Mesenchymal stem cell (in vitro differentiated cells and primary cell): ENCODE results near the gene PKDCC.

Experiments used
- DNase-seq: peaks from one replicate; pipeline ENCODE4 v3.0.0-alpha.2; 2013
- H2AFZ ChIP-seq: one replicate; pipeline ENCODE4 v1.6.1; 2013; ENCODE audit warnings: low read depth, mild to moderate bottlenecking, control low read depth, inconsistent platforms, low read length, moderate library complexity
- H2AK5ac ChIP-seq: 2 replicates; pipeline ENCODE4 v1.6.1; 2013; ENCODE audit warnings: low read length, moderate library complexity, mild to moderate bottlenecking, inconsistent platforms; ENCODE audit not compliant: severe bottlenecking
- H2BK120ac ChIP-seq: one replicate; pipeline ENCODE4 v1.6.1; 2013; ENCODE audit warnings: low read depth, mild to moderate bottlenecking, inconsistent platforms, low read length, moderate library complexity
- H2BK12ac ChIP-seq, 2 experiments: one replicate each; pipeline ENCODE4 v1.6.1; 2013; ENCODE audit warnings: inconsistent platforms in 2 of 2, low read length in 2 of 2, mild to moderate bottlenecking in 2 of 2, moderate library complexity in 2 of 2, control low read depth in 1 of 2
- H2BK15ac ChIP-seq: one replicate; pipeline ENCODE4 v1.6.1; 2013; ENCODE audit warnings: mild to moderate bottlenecking, low read depth, inconsistent platforms; ENCODE audit not compliant: poor library complexity, severe bottlenecking
- H2BK5ac ChIP-seq: 2 replicates; pipeline ENCODE4 v1.6.1; 2013; ENCODE audit warnings: low read depth, mild to moderate bottlenecking, low read length, control low read depth, inconsistent platforms; ENCODE audit not compliant: poor library complexity, severe bottlenecking
- H3K14ac ChIP-seq, 2 experiments: one replicate each; pipeline ENCODE4 v1.6.1; 2013; ENCODE audit warnings: inconsistent platforms in 2 of 2, low read length in 2 of 2, control low read depth in 1 of 2, mild to moderate bottlenecking in 1 of 2, moderate library complexity in 1 of 2
- H3K18ac ChIP-seq, 2 experiments: one replicate each; pipeline ENCODE4 v1.6.1; 2013; ENCODE audit warnings: inconsistent platforms in 2 of 2, low read length in 2 of 2, control low read depth in 1 of 2, low read depth in 1 of 2, mild to moderate bottlenecking in 1 of 2
- H3K23ac ChIP-seq, 2 experiments: one replicate each; pipeline ENCODE4 v1.6.1; 2013; ENCODE audit warnings: inconsistent platforms in 2 of 2, low read length in 2 of 2, mild to moderate bottlenecking in 2 of 2, moderate library complexity in 2 of 2, control low read depth in 1 of 2
- H3K27ac ChIP-seq: 2 replicates; pipeline ENCODE4 v1.5.1; 2013; ENCODE audit warnings: mild to moderate bottlenecking, moderate library complexity, low read length, control low read depth, inconsistent platforms; ENCODE audit not compliant: poor library complexity, severe bottlenecking
- H3K27me3 ChIP-seq, 2 experiments: 2 replicates each; pipeline versions ENCODE4 v1.6.1 to v1.7.0; 2013; ENCODE audit warnings: low read length in 2 of 2, mild to moderate bottlenecking in 2 of 2, moderate library complexity in 2 of 2, control low read depth in 1 of 2, inconsistent platforms in 1 of 2; ENCODE audit not compliant: control insufficient read depth in 1 of 2, insufficient read depth in 1 of 2
- H3K36me3 ChIP-seq, 2 experiments: 2 replicates each; pipeline versions ENCODE4 v1.6.1 to v1.7.0; 2013; ENCODE audit warnings: low read length in 2 of 2, control low read depth in 1 of 2, inconsistent platforms in 1 of 2, low read depth in 1 of 2, mild to moderate bottlenecking in 1 of 2; ENCODE audit not compliant: insufficient read depth in 2 of 2, control insufficient read depth in 1 of 2
- H3K4ac ChIP-seq, 2 experiments: one replicate each; pipeline ENCODE4 v1.6.1; 2013; ENCODE audit warnings: inconsistent platforms in 2 of 2, low read length in 2 of 2, mild to moderate bottlenecking in 2 of 2, moderate library complexity in 2 of 2, control low read depth in 1 of 2, low read depth in 1 of 2
- H3K4me1 ChIP-seq: 2 replicates; pipeline ENCODE4 v1.6.1; 2013; ENCODE audit warnings: low read depth, low read length, control low read depth; ENCODE audit not compliant: control insufficient read depth, insufficient read depth
- H3K4me2 ChIP-seq: 2 replicates; pipeline ENCODE4 v1.6.1; 2013; ENCODE audit warnings: low read length, mild to moderate bottlenecking, inconsistent platforms; ENCODE audit not compliant: poor library complexity, severe bottlenecking
- H3K4me3 ChIP-seq, 2 experiments: 2 replicates each; pipeline versions ENCODE4 v1.5.1 to v1.7.0; 2013; ENCODE audit warnings: low read length in 2 of 2, mild to moderate bottlenecking in 2 of 2, control low read depth in 1 of 2, low read depth in 1 of 2; ENCODE audit not compliant: insufficient read depth in 1 of 2
- H3K79me1 ChIP-seq: replicated peaks from 2 replicates; pipeline ENCODE4 v1.6.1; 2013; ENCODE audit warnings: mild to moderate bottlenecking, control low read depth, low read length, inconsistent platforms; ENCODE audit not compliant: poor library complexity, severe bottlenecking
- H3K9ac ChIP-seq: 2 replicates; pipeline ENCODE4 v1.7.0; 2013; ENCODE audit warnings: mild to moderate bottlenecking, low read length, moderate library complexity
- H3K9me3 ChIP-seq: 2 replicates; pipeline ENCODE4 v1.7.0; 2013; ENCODE audit warnings: mild to moderate bottlenecking, low read length; ENCODE audit not compliant: control insufficient read depth
- H4K8ac ChIP-seq: one replicate; pipeline ENCODE4 v1.6.1; 2013; ENCODE audit warnings: inconsistent platforms, mild to moderate bottlenecking, low read length, moderate library complexity
- H4K91ac ChIP-seq: one replicate; pipeline ENCODE4 v1.6.1; 2013; ENCODE audit warnings: mild to moderate bottlenecking, low read length, inconsistent platforms
- WGBS: methylation state at CpG from one replicate; pipeline ENCODE4 v1.1.7; 2013; ENCODE audit warnings: mixed read lengths; 5-methylcytosine and 5-hydroxymethylcytosine counted together

Gene PKDCC

GRCh38 chr2:42028571-42029148, 19.2 kb upstream of the PKDCC start:
- 79% methylated on average over 8 of the region's 8 CpGs for WGBS
- Histone ChIP-seq H2AK5ac (no peak overlapping the region), H3K14ac (peak overlapping the region in 1 of 2 experiments; percentile 58), H3K4ac (peak overlapping the region in 1 of 2 experiments; percentile 71), H2BK12ac (peak overlapping the region in 1 of 2 experiments; percentile 76), H3K4me2 (no peak overlapping the region), H3K36me3 (no peaks in the 10 kb centered on the region), H3K18ac (peak overlapping the region in 1 of 2 experiments; percentile 68), H3K4me3 (no peak overlapping the region), H2BK5ac (no peak overlapping the region), H2BK120ac (no peak overlapping the region), H3K4me1 (peaks cover 26% of the 10 kb centered on the region), H3K79me1 (no peaks in the 10 kb centered on the region), H3K9ac (no peak overlapping the region), H2BK15ac (no peak overlapping the region), H3K27me3 (peaks cover 0 to 15% of the 10 kb centered on the region in 2 experiments), H3K9me3 (no peaks in the 10 kb centered on the region), H2AFZ (no peak overlapping the region), H3K23ac (no peak overlapping the region), H3K27ac (no peak overlapping the region), H4K8ac (no peak overlapping the region), H4K91ac (no peak overlapping the region)
- DNase-seq = no peak

GRCh38 chr2:42029171-42029570, 18.6 kb upstream of the PKDCC start:
- H3K23ac ChIP-seq = no peak overlapping the region
- H4K8ac ChIP-seq = no peak overlapping the region
- H2BK12ac ChIP-seq = peak overlapping the region in 1 of 2 experiments; percentile 76
- H3K9me3 ChIP-seq = no peaks in the 10 kb centered on the region
- no peak overlapping the region for H2AFZ ChIP-seq
- H3K4me1 ChIP-seq = peaks cover 26% of the 10 kb centered on the region
- H2BK120ac ChIP-seq = no peak overlapping the region
- H3K4ac ChIP-seq = peak overlapping the region in 1 of 2 experiments; percentile 71
- H3K14ac ChIP-seq = no peak overlapping the region
- H3K18ac ChIP-seq = peak overlapping the region in 1 of 2 experiments; percentile 68
- no peak overlapping the region for H3K4me3 ChIP-seq
- no peak overlapping the region for H3K27ac ChIP-seq
- peaks cover 0 to 15% of the 10 kb centered on the region in 2 experiments for H3K27me3 ChIP-seq
- H3K36me3 ChIP-seq = no peaks in the 10 kb centered on the region
- H2BK5ac ChIP-seq = no peak overlapping the region
- DNase-seq = no peak
- H3K4me2 ChIP-seq = no peak overlapping the region
- no peak overlapping the region for H3K9ac ChIP-seq
- no peak overlapping the region for H2BK15ac ChIP-seq
- H3K79me1 ChIP-seq = no peaks in the 10 kb centered on the region
- H2AK5ac ChIP-seq = no peak overlapping the region
- WGBS = 89% methylated on average over 3 of the region's 4 CpGs
- H4K91ac ChIP-seq = no peak overlapping the region

DNA sequence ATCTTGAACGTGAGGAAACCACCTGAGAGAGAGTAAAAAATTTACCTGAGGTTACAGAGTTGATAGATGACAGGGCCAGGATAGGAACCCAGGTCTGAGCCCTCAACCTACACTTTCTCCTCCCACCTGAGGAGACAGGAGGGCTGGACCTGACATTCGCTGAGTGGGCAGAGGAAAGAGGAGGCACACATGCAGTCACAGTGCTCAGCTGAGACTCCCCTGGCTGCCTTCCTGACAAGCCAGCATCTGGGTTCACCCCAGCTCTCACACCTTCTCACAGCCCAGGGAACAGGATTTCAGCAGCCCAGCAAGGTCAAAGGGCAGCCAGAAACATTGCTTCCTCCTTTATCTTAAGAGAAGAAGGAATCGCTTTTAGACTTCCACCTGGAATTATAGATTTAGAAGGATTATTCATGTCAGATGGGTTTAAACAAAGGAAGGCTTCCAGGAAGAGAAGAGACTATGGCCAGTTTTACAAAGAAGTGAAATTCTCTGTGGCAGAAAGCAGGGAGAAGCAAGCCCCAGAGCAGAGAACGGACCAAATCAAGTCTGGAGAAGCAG, 18.1 kb upstream of the PKDCC start:
- peak overlapping the region; percentile 79 for H4K8ac ChIP-seq
- no peaks in the 10 kb centered on the region for H3K9me3 ChIP-seq
- H3K4me3 ChIP-seq = no peak overlapping the region
- H3K18ac ChIP-seq = peak overlapping the region; percentile 65 to 78
- H3K27ac ChIP-seq = peak overlapping the region; percentile 17
- H2BK120ac ChIP-seq = no peak overlapping the region
- peaks cover 24% of the 10 kb centered on the region for H3K4me1 ChIP-seq
- no peak overlapping the region for H3K9ac ChIP-seq
- peak overlapping the region; percentile 75 for H2BK15ac ChIP-seq
- no peak overlapping the region for H3K4me2 ChIP-seq
- no peak overlapping the region for H2AFZ ChIP-seq
- WGBS = 54% methylated on average over 4 of the region's 4 CpGs
- DNase-seq = no peak
- H3K14ac ChIP-seq = peak overlapping the region in 1 of 2 experiments; percentile 35
- no peaks in the 10 kb centered on the region for H3K79me1 ChIP-seq
- H3K36me3 ChIP-seq = no peaks in the 10 kb centered on the region
- H4K91ac ChIP-seq = peak overlapping the region; percentile 71
- H2BK5ac ChIP-seq = no peak overlapping the region
- H3K23ac ChIP-seq = no peak overlapping the region
- peaks cover 0 to 15% of the 10 kb centered on the region in 2 experiments for H3K27me3 ChIP-seq
- peak overlapping the region; percentile 58 for H2AK5ac ChIP-seq
- H3K4ac ChIP-seq = peak overlapping the region in 1 of 2 experiments; percentile 64
- H2BK12ac ChIP-seq = peak overlapping the region in 1 of 2 experiments; percentile 45

GRCh38 chr2:42030200-42030759, 17.5 kb upstream of the PKDCC start:
- Histone ChIP-seq H3K4me3 (no peak overlapping the region), H2BK5ac (no peak overlapping the region), H3K27me3 (peaks cover 0 to 15% of the 10 kb centered on the region in 2 experiments), H2BK12ac (peak overlapping the region in 1 of 2 experiments; percentile 25), H2AFZ (no peak overlapping the region), H4K8ac (peak overlapping the region; percentile 40), H2BK120ac (no peak overlapping the region), H3K4me2 (no peak overlapping the region), H4K91ac (peak overlapping the region; percentile 71), H3K23ac (no peak overlapping the region), H2AK5ac (peak overlapping the region; percentile 55), H3K27ac (peak overlapping the region; percentile 17), H3K36me3 (no peaks in the 10 kb centered on the region), H3K9ac (no peak overlapping the region), H3K4me1 (peaks cover 21% of the 10 kb centered on the region), H3K4ac (peak overlapping the region in 1 of 2 experiments; percentile 64), H3K9me3 (no peaks in the 10 kb centered on the region), H3K14ac (no peak overlapping the region), H3K79me1 (no peaks in the 10 kb centered on the region), H2BK15ac (peak overlapping the region; percentile 46), H3K18ac (peak overlapping the region; percentile 38 to 78)
- DNase-seq = no peak
- WGBS = 20% methylated on average over 12 of the region's 19 CpGs
